HepG2 (cell line): ENCODE measurements around the gene SERINC2. TPM values are rescaled to one million over a fixed set of nuclear protein-coding genes. Genes with fewer than 3 reads are reported as not detected.

Source experiments
- ATAC-seq: fragments of 200-7000 bp; cut with Tn5 transposase; 3 replicates; pipeline ENCODE4 v1.9.1; 2020; ENCODE audit warnings: mild to moderate bottlenecking, moderate library complexity
- BruUV-seq: library from RNA; stranded (reverse); fragments of 400-500 nt; replicated peaks from 2 replicates; lab custom pipeline; 2021; lab: Mats Ljungman, UMichigan
- CTCF ChIA-PET: fragments of 300-600 bp; formaldehyde crosslinking; extraction: SDS; loops from one replicate; lab custom pipeline; 2021; ENCODE audit warnings: low total read pairs, inconsistent platforms, low intra/inter-chr PET ratio; lab: Yijun Ruan, JAX
- POLR2A ChIA-PET: fragments of 350-600 bp; sonication (Branson Sonifier 250); formaldehyde crosslinking; loops from one replicate; lab custom pipeline; 2020; ENCODE audit warnings: antibody characterized with exemption, inconsistent platforms; lab: Yijun Ruan, JAX
- DNase-seq: peaks from one replicate; pipeline ENCODE4 v3.0.0-alpha.2; 2015; ENCODE audit warnings: low spot score
- FAIRE-seq: peaks from 3 replicates; lab custom pipeline; 2011; peaks lifted over from hg19 to GRCh38; lab: Jason Lieb, UNC
- H2AFZ ChIP-seq: one replicate; pipeline ENCODE4 v1.6.1; 2011; ENCODE audit warnings: low read length, inconsistent platforms
- H3K27ac ChIP-seq: fragments of 300-600 bp; 3 replicates; pipeline ENCODE4 v1.8.0; 2011; ENCODE audit warnings: mixed run types, mild to moderate bottlenecking, mixed read lengths, low read length, inconsistent platforms; ENCODE audit not compliant: insufficient read depth; ENCODE audit errors: extremely low read length
- H3K27me3 ChIP-seq, 2 experiments: fragments of 200-600 bp in 1 of 2; 2 replicates in 1 of 2; 3 replicates in 1 of 2; pipeline versions ENCODE4 v1.6.0 to v1.8.0; 2011; ENCODE audit warnings: low read length in 2 of 2, mild to moderate bottlenecking in 2 of 2, moderate library complexity in 2 of 2, inconsistent platforms in 1 of 2; ENCODE audit not compliant: insufficient read depth in 2 of 2, control insufficient read depth in 1 of 2
- H3K36me3 ChIP-seq, 2 experiments: fragments of 200-600 bp in 1 of 2; replicated peaks in 1 of 2; 2 replicates in 1 of 2; 3 replicates in 1 of 2; pipeline versions ENCODE4 v1.5.1 to v1.8.0; 2011; ENCODE audit warnings: low read length in 2 of 2, inconsistent platforms in 1 of 2; ENCODE audit not compliant: insufficient read depth in 2 of 2, control insufficient read depth in 1 of 2
- H3K4me1 ChIP-seq: 2 replicates; pipeline ENCODE4 v1.5.1; 2012; ENCODE audit warnings: low read length, inconsistent platforms; ENCODE audit not compliant: insufficient read depth
- H3K4me2 ChIP-seq: 2 replicates; pipeline ENCODE4 v1.6.0; 2011; ENCODE audit warnings: low read depth, low read length, inconsistent platforms
- H3K4me3 ChIP-seq, 3 experiments: fragments of 200-600 bp in 1 of 3; sonication (generic), shearing (Covaris generic) in 1 of 3; replicated peaks in 1 of 3; 2 replicates each; pipeline ENCODE4 v1.5.1; 2011 to 2016; ENCODE audit warnings: low read length in 3 of 3, inconsistent platforms in 2 of 3, low read depth in 2 of 3, mild to moderate bottlenecking in 2 of 3, control low read depth in 1 of 3, mixed read lengths in 1 of 3; ENCODE audit not compliant: insufficient read depth in 1 of 3
- H3K79me2 ChIP-seq: one replicate; pipeline ENCODE4 v1.6.1; 2011; ENCODE audit warnings: low read length, inconsistent platforms; ENCODE audit not compliant: insufficient read depth
- H3K9ac ChIP-seq: 2 replicates; pipeline ENCODE4 v1.6.0; 2011; ENCODE audit warnings: mild to moderate bottlenecking, low read depth, low read length, inconsistent platforms; ENCODE audit not compliant: insufficient read depth
- H3K9me3 ChIP-seq: 2 replicates; pipeline ENCODE4 v1.5.1; 2012; ENCODE audit warnings: mild to moderate bottlenecking, low read length
- H4K20me1 ChIP-seq: 2 replicates; pipeline ENCODE4 v1.6.0; 2011; ENCODE audit warnings: inconsistent platforms, mild to moderate bottlenecking, low read length, moderate library complexity; ENCODE audit not compliant: insufficient read depth
- ARID4A ChIP-seq: sonication (generic); formaldehyde crosslinking; IDR thresholded peaks from 2 replicates; pipeline ENCODE4 v1.5.0; 2020; ENCODE audit warnings: mild to moderate bottlenecking, missing genetic modification reagents, borderline replicate concordance
- ATF2 ChIP-seq: sonication (generic); formaldehyde crosslinking; IDR thresholded peaks from 2 replicates; pipeline ENCODE4 v1.4.0; 2020; ENCODE audit warnings: missing genetic modification reagents
- CBX5 ChIP-seq: sonication (generic); formaldehyde crosslinking; IDR thresholded peaks from 2 replicates; pipeline ENCODE4 v1.4.0; 2020; ENCODE audit warnings: missing genetic modification reagents, borderline replicate concordance
- IRX3 ChIP-seq: sonication (generic); formaldehyde crosslinking; IDR thresholded peaks from 2 replicates; pipeline ENCODE4 v1.8.1; 2023; ENCODE audit warnings: mild to moderate bottlenecking, low read depth, missing genetic modification reagents, borderline replicate concordance
- MAFF ChIP-seq: IDR thresholded peaks from 2 replicates; pipeline ENCODE4 v1.6.1; 2011; ENCODE audit warnings: low read depth, low read length, improper control_type of control experiment
- MAFG ChIP-seq: sonication (generic); formaldehyde crosslinking; IDR thresholded peaks from 2 replicates; pipeline ENCODE4 v1.5.1; 2020; ENCODE audit warnings: mild to moderate bottlenecking, missing genetic modification reagents
- MAFK ChIP-seq, 2 experiments: IDR thresholded peaks in 1 of 2; conservative IDR thresholded peaks in 1 of 2; 2 replicates each; pipeline ENCODE4 v1.6.1; 2011; ENCODE audit warnings: improper control_type of control experiment in 2 of 2, low read length in 2 of 2
- ZBTB42 ChIP-seq: sonication (generic); formaldehyde crosslinking; IDR thresholded peaks from 2 replicates; pipeline ENCODE4 v1.5.0; 2020; ENCODE audit warnings: mild to moderate bottlenecking, missing genetic modification reagents
- ZNF260 ChIP-seq: sonication (generic); formaldehyde crosslinking; IDR thresholded peaks from 2 replicates; pipeline ENCODE4 v1.4.0; 2020; ENCODE audit warnings: missing genetic modification reagents, low read depth, mild to moderate bottlenecking, borderline replicate concordance
- ZNF510 ChIP-seq: sonication (generic); formaldehyde crosslinking; IDR thresholded peaks from 2 replicates; pipeline ENCODE4 v1.4.0; 2020; ENCODE audit warnings: low read depth, mild to moderate bottlenecking, missing genetic modification reagents
- WGBS: methylation state at CpG from one replicate; pipeline ENCODE4 v1.1.6; 2017; ENCODE audit warnings: low lambda C conversion rate; 5-methylcytosine and 5-hydroxymethylcytosine counted together
- in situ Hi-C: cut with HindIII; loops from 2 replicates; pipeline ENCODE4 v1.10.0; 2017; ENCODE audit warnings: low pct_unique_long_range_greater_than_20kb; ENCODE audit not compliant: extremely low pct_ligation_motif_present
- intact Hi-C: fragments of 100-400 bp; cut with micrococcal nuclease; formaldehyde crosslinking; loops from one replicate; pipeline ENCODE4 v1.10.0; 2022; ENCODE audit not compliant: unreplicated experiment
- polyA plus RNA-seq, 8 experiments: library from polyadenylated mRNA; depleted of rRNA in 3 of 8; stranded (reverse) in 7 of 8; unstranded in 1 of 8; fragments of >200 nt; fragmentation: Illumina TruSeq in 4 of 8; extraction: Trizol in 4 of 8; gene quantifications; 2 replicates each; pipeline versions ENCODE4 v1.2.1 to v1.2.3, GENCODE V29; 2011 to 2016; ENCODE audit warnings: low read depth in 4 of 8, missing spikeins in 1 of 8, mixed read lengths in 1 of 8; ENCODE audit not compliant: insufficient read depth in 1 of 8
- total RNA-seq, 5 experiments: library from RNA; depleted of rRNA; stranded (reverse); fragments of >200 nt; fragmentation: Illumina TruSeq; extraction: Trizol; gene quantifications; 2 replicates each; pipeline ENCODE4 v1.2.3, GENCODE V29; 2016; ENCODE audit warnings: low read depth in 1 of 5

The SERINC2 gene
- total and polyA plus RNA-seq, 2 of the 13 experiments (the other 11 are each of a cell fraction or from before 2014, with no cell fraction given), result 4.8 to 126 TPM

GRCh38 chr1:31476891-31477846, 64.2 kb downstream of the SERINC2 start:
- FAIRE-seq (no peak), ATAC-seq (no peak), DNase-seq (no peak)
- Histone ChIP-seq H3K4me2 (no peak overlapping the region), H3K36me3 (no peaks in the 10 kb centered on the region), H3K9ac (no peak overlapping the region), H3K79me2 (no peaks in the 10 kb centered on the region), H3K27ac (no peak overlapping the region), H3K9me3 (0 out of 2 replicates have a peak, but pooled peaks cover 5% of the 10 kb centered on the region), H4K20me1 (no peaks in the 10 kb centered on the region), H2AFZ (no peak overlapping the region), H3K4me3 (no peak overlapping the region), H3K4me1 (peaks cover 32% of the 10 kb centered on the region), H3K27me3 (no peaks in the 10 kb centered on the region)
- 78% methylated on average over 9 of the region's 10 CpGs for WGBS
- CTCF ChIA-PET, result no interaction called here
- intact Hi-C loops, result no loop called here
- TF ChIP-seq ZNF510 (CRISPR knock-in tag) (no peak), MAFG (CRISPR knock-in tag) (no peak), ATF2 (CRISPR knock-in tag) (no peak)
- TF ChIP-seq, all 625 proteins: peak for 0
- no TSS peak for BruUV-seq
- POLR2A ChIA-PET, result no interaction called here
- in situ Hi-C loops, result no loop called here

- in situ Hi-C loops (no loop called here), intact Hi-C loops (no loop called here)
- no peaks in the 10 kb centered on the region for H3K27me3 ChIP-seq
- no peak overlapping the region for H3K27ac ChIP-seq
- FAIRE-seq (no peak), ATAC-seq (no peak), DNase-seq (no peak)
- CTCF ChIA-PET, result no interaction called here
- H2AFZ ChIP-seq, result no peak overlapping the region
- no peaks in the 10 kb centered on the region for H3K36me3 ChIP-seq
- H4K20me1 ChIP-seq, result no peaks in the 10 kb centered on the region
- H3K4me3 ChIP-seq, result no peak overlapping the region
- BruUV-seq, result no TSS peak
- 87% methylated on average over 2 of the region's 2 CpGs for WGBS
- H3K4me2 ChIP-seq, result no peak overlapping the region
- H3K79me2 ChIP-seq, result no peaks in the 10 kb centered on the region
- POLR2A ChIA-PET, result no interaction called here
- H3K9me3 ChIP-seq, result 0 out of 2 replicates have a peak, but pooled peaks cover 5% of the 10 kb centered on the region
- no peak overlapping the region for H3K9ac ChIP-seq
- H3K4me1 ChIP-seq, result peaks cover 32% of the 10 kb centered on the region
- TF ChIP-seq ZBTB42 (CRISPR knock-in tag), result no peak
- no peak for TF ChIP-seq ZNF260
- TF ChIP-seq MAFK (conservative IDR thresholded peaks at IDR 0.05 in 1 of 2, IDR thresholded peaks at IDR 0.05 in 1 of 2; ENCODE audit: low read length in 2 of 2), result peak; percentile 92 to 94
- TF ChIP-seq CBX5 (CRISPR knock-in tag), result no peak
- TF ChIP-seq MAFF, result peak; percentile 92
- no peak for TF ChIP-seq IRX3 (CRISPR knock-in tag)
- TF ChIP-seq ARID4A (CRISPR knock-in tag), result no peak
Observed at GRCh38 chr1:31478167-31478566, 65.2 kb downstream of the SERINC2 start.
